ENCODE results near the gene TMEM229A. TPM values are rescaled to one million over a fixed set of nuclear protein-coding genes. Genes with fewer than 3 reads are reported as not detected.
"Not testable (repeated sequence)": the region's sequence is repeated elsewhere in the genome, so short reads cannot be mapped to it uniquely, and the experiment has no call there.

Gene TMEM229A
- total and polyA plus RNA-seq, 10 of the 15 experiments (the other 5 are each of a cell fraction or from before 2014, with no cell fraction given): not detected

GRCh38 chr7:124009321-124009720, 23.5 kb downstream of the TMEM229A start:
- Histone ChIP-seq H2AFZ (ENCODE audit: control insufficient read depth, low read depth, low read length) (no peak overlapping the region), H3K36me3 (ENCODE audit: control insufficient read depth in 2 of 2, insufficient read depth in 2 of 2, low read length in 1 of 2) (no peaks in the 10 kb centered on the region), H3K27ac (ENCODE audit: control insufficient read depth, insufficient read depth) (no peak overlapping the region), H3K4me3 (no peak overlapping the region), H3K27me3 (replicated peaks in 1 of 2; ENCODE audit: control insufficient read depth in 2 of 2, insufficient read depth in 2 of 2, low read length in 1 of 2) (no peaks in the 10 kb centered on the region), H3K4me1 (ENCODE audit: control insufficient read depth, insufficient read depth, low read length) (no peaks in the 10 kb centered on the region), H4K20me1 (ENCODE audit: control insufficient read depth, insufficient read depth) (no peaks in the 10 kb centered on the region), H3K4me2 (ENCODE audit: control insufficient read depth, insufficient read depth) (no peak overlapping the region), H3K79me2 (ENCODE audit: control insufficient read depth, insufficient read depth, low read length) (no peaks in the 10 kb centered on the region), H3K9me3 (replicated peaks; ENCODE audit: control insufficient read depth, insufficient read depth, low read length) (no peaks in the 10 kb centered on the region), H3K9ac (ENCODE audit: control insufficient read depth, insufficient read depth, low read length) (no peak overlapping the region)
- FAIRE-seq (no peak), ATAC-seq (peak; percentile 46), DNase-seq (ENCODE audit: low read depth, low spot score) (peak; percentile 2)
- intact Hi-C loops (cut with micrococcal nuclease; ENCODE audit: unreplicated experiment): no loop called here
- POLR2A ChIA-PET: no interaction called here
- RAD21 ChIA-PET (ENCODE audit: unreplicated experiment): no interaction called here
- CTCF ChIA-PET: no interaction called here
- SMC1A ChIA-PET (ENCODE audit: uncharacterized antibody, unreplicated experiment): no interaction called here
- no TSS peak for BruUV-seq (replicated peaks)
- TF ChIP-seq SPI1 (IDR thresholded peaks at IDR 0.05; ENCODE audit: borderline replicate concordance, insufficient read depth, low read depth, low read length) (peak; percentile 21; the same call in 1 of the 2 replicates), HCFC1 (IDR thresholded peaks at IDR 0.05; ENCODE audit: low read length) (no peak), ZNF384 (IDR thresholded peaks at IDR 0.05; ENCODE audit: borderline replicate concordance, low read depth, low read length) (no peak), HDGF (IDR thresholded peaks at IDR 0.05) (no peak)
- TF ChIP-seq, protein P1, sequence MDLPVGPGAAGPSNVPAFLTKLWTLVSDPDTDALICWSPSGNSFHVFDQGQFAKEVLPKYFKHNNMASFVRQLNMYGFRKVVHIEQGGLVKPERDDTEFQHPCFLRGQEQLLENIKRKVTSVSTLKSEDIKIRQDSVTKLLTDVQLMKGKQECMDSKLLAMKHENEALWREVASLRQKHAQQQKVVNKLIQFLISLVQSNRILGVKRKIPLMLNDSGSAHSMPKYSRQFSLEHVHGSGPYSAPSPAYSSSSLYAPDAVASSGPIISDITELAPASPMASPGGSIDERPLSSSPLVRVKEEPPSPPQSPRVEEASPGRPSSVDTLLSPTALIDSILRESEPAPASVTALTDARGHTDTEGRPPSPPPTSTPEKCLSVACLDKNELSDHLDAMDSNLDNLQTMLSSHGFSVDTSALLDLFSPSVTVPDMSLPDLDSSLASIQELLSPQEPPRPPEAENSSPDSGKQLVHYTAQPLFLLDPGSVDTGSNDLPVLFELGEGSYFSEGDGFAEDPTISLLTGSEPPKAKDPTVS (IDR thresholded peaks at IDR 0.05; ENCODE audit: low read depth, low read length): no peak
- 18% methylated on average over 2 of the region's 2 CpGs for WGBS (ENCODE audit: insufficient coverage, insufficient replicate concordance, low lambda C conversion rate, missing lambda C conversion rate)
- in situ Hi-C loops (cut with MboI): no loop called here

GRCh38 chr7:124008296-124008695, 24.6 kb downstream of the TMEM229A start:
- DNase-seq (ENCODE audit: low read depth, low spot score); FAIRE-seq; ATAC-seq; H3K9ac ChIP-seq (ENCODE audit: control insufficient read depth, insufficient read depth, low read length); H3K27me3 ChIP-seq (replicated peaks in 1 of 2; ENCODE audit: control insufficient read depth in 2 of 2, insufficient read depth in 2 of 2, low read length in 1 of 2); H3K27ac ChIP-seq (ENCODE audit: control insufficient read depth, insufficient read depth); H3K4me3 ChIP-seq; POLR2A ChIA-PET; SMC1A ChIA-PET (ENCODE audit: uncharacterized antibody, unreplicated experiment); H3K36me3 ChIP-seq (ENCODE audit: control insufficient read depth in 2 of 2, insufficient read depth in 2 of 2, low read length in 1 of 2); BruUV-seq (replicated peaks); H4K20me1 ChIP-seq (ENCODE audit: control insufficient read depth, insufficient read depth); CTCF ChIA-PET; in situ Hi-C loops (cut with MboI); H3K79me2 ChIP-seq (ENCODE audit: control insufficient read depth, insufficient read depth, low read length); H3K4me1 ChIP-seq (ENCODE audit: control insufficient read depth, insufficient read depth, low read length); RAD21 ChIA-PET (ENCODE audit: unreplicated experiment); H3K9me3 ChIP-seq (replicated peaks; ENCODE audit: control insufficient read depth, insufficient read depth, low read length); H2AFZ ChIP-seq (ENCODE audit: control insufficient read depth, low read depth, low read length); intact Hi-C loops (cut with micrococcal nuclease; ENCODE audit: unreplicated experiment); H3K4me2 ChIP-seq (ENCODE audit: control insufficient read depth, insufficient read depth): not testable (repeated sequence)
- 25% methylated on average over 6 of the region's 6 CpGs for WGBS (ENCODE audit: insufficient coverage, insufficient replicate concordance, low lambda C conversion rate, missing lambda C conversion rate)
